OCI-LY7 (cell line): ENCODE data around the gene EXOC6B.

ENCODE experiments used
- CTCF ChIP-seq: fragments of 200-600 bp; sonication (generic); conservative IDR thresholded peaks from 2 replicates; pipeline ENCODE4 v1.5.1; 2014; ENCODE audit warnings: mild to moderate bottlenecking, antibody characterized with exemption, low read length, moderate library complexity, mixed read lengths
- EZH2phosphoT487 ChIP-seq: fragments of 200-600 bp; sonication (generic); IDR thresholded peaks from 2 replicates; pipeline ENCODE4 v1.6.1; 2018; ENCODE audit warnings: low read depth, borderline replicate concordance, mild to moderate bottlenecking, mixed run types, antibody characterized with exemption, low read length, moderate library complexity, mixed read lengths

- TF ChIP-seq CTCF (no peak), EZH2phosphoT487 (no peak)
Measured at GRCh38 chr2:72780477-72780876, 45.4 kb downstream of the EXOC6B start.
